Measurements from ENCODE around the gene ADAM33.

The ADAM33 gene

GRCh38 chr20:3721912-3722311 lies 40.1 kb upstream of the ADAM33 start:
- Histone ChIP-seq H3K4me3 (ENCODE audit: low read depth in 1 of 2, low read length in 1 of 2) (no peak overlapping the region), H3K36me3 (no peaks in the 10 kb centered on the region), H3K4me1 (ENCODE audit: control insufficient read depth in 1 of 2, insufficient read depth in 1 of 2, low read depth in 1 of 2, low read length in 1 of 2) (no peaks in the 10 kb centered on the region), H3K9me3 (no peaks in the 10 kb centered on the region), H3K27me3 (peaks cover 29% of the 10 kb centered on the region), H3K27ac (no peak overlapping the region)
- no peak for TF ChIP-seq CTCF (IDR thresholded peaks at IDR 0.05)

DNA sequence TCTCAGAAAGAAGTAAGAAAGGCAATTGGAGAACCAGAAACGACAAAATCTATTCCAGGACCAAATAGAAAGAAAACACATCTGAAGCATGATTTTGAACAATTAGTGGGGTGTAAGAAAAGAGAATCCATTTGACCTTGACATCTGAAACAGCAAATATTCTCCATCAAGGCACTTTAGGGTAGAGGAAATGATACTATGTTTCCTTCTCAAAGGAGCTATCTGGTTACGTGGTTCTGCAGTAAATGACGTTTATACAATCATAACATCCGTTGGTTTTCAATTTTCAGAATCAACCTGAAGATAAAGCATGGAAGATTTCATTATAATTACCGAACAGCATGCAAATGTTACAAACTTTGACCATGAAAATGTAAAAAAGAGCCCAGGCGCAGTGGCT lies 38.8 kb upstream of the ADAM33 start:
- no peak for TF ChIP-seq CTCF (IDR thresholded peaks at IDR 0.05)
- Histone ChIP-seq H3K4me3 (ENCODE audit: low read depth in 1 of 2, low read length in 1 of 2) (no peak overlapping the region), H3K27ac (no peak overlapping the region), H3K9me3 (no peaks in the 10 kb centered on the region), H3K4me1 (ENCODE audit: control insufficient read depth in 1 of 2, insufficient read depth in 1 of 2, low read depth in 1 of 2, low read length in 1 of 2) (no peaks in the 10 kb centered on the region), H3K27me3 (peaks cover 16% of the 10 kb centered on the region), H3K36me3 (no peaks in the 10 kb centered on the region)

DNA sequence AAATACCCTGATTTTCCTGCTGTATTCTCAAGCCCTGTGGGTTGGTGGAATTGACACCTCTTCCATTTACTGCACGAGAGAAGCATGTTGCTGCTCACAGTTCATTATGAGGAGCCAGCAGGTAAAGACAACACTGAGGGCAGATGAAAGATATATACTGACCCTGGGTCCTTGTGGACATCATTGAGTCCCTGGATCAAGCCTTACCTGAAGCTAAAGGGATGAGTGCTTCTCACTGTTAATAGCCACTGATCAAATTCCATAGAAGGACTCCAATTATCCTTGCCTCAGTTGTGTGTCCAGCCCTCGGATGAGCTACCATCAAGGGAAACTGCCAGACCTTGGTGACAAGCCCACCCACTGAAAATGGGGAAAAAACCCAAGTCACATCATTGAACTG lies 38.3 kb upstream of the ADAM33 start:
- Histone ChIP-seq H3K4me3 (ENCODE audit: low read depth in 1 of 2, low read length in 1 of 2) (no peak overlapping the region), H3K36me3 (no peaks in the 10 kb centered on the region), H3K9me3 (no peaks in the 10 kb centered on the region), H3K4me1 (ENCODE audit: control insufficient read depth in 1 of 2, insufficient read depth in 1 of 2, low read depth in 1 of 2, low read length in 1 of 2) (no peaks in the 10 kb centered on the region), H3K27me3 (peaks cover 14% of the 10 kb centered on the region), H3K27ac (no peak overlapping the region)
- no peak for TF ChIP-seq CTCF (IDR thresholded peaks at IDR 0.05)

GRCh38 chr20:3719046-3719445 lies 37.2 kb upstream of the ADAM33 start:
- no peak for TF ChIP-seq CTCF (IDR thresholded peaks at IDR 0.05)
- Histone ChIP-seq H3K9me3 (no peaks in the 10 kb centered on the region), H3K4me1 (ENCODE audit: control insufficient read depth in 1 of 2, insufficient read depth in 1 of 2, low read depth in 1 of 2, low read length in 1 of 2) (peaks cover 5% of the 10 kb centered on the region in 2 experiments), H3K27me3 (peaks cover 14% of the 10 kb centered on the region), H3K27ac (no peak overlapping the region), H3K36me3 (no peaks in the 10 kb centered on the region), H3K4me3 (ENCODE audit: low read depth in 1 of 2, low read length in 1 of 2) (no peak overlapping the region)

DNA sequence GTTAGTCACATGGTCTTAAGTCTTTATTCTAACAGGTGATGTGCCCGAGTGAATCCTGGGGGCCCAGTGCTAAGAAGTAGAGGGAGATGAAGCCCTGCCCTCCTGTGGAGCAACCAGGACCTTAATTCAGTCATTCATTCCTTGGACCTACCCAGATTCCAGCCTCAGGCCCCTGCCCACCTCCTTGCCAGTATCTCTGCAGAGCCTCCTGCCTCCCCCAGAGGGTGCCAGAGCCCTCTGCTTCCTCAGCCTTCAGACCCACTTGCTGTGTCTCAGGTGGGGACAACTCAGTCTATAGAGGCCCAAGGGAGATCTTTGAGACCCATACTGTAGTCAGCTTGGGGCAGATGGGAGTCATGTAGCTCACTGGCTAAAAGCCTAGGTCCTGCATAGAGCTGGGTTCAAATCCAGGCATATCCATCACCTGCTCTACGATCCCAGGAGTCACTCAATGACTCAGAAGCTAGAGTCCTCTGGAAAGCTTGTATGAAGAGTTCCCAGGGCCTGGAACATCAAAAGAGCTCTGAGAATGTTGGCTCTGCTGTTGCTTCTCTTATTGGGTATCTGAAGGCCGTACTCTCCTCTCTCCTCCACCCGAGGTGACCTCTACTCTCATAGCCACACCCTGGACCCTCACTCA lies 34.5 kb upstream of the ADAM33 start:
- H3K27me3 ChIP-seq: peaks cover 12% of the 10 kb centered on the region
- H3K4me1 ChIP-seq (ENCODE audit: control insufficient read depth in 1 of 2, insufficient read depth in 1 of 2, low read depth in 1 of 2, low read length in 1 of 2): peaks cover 23 to 30% of the 10 kb centered on the region in 2 experiments
- H3K27ac ChIP-seq: no peak overlapping the region
- no peaks in the 10 kb centered on the region for H3K9me3 ChIP-seq
- TF ChIP-seq CTCF (IDR thresholded peaks at IDR 0.05): no peak
- no peaks in the 10 kb centered on the region for H3K36me3 ChIP-seq
- H3K4me3 ChIP-seq (ENCODE audit: low read depth in 1 of 2, low read length in 1 of 2): no peak overlapping the region
